Upper lobe of left lung (tissue), 6 donors: ENCODE results near the gene LAG3. TPM values are rescaled to one million over a fixed set of nuclear protein-coding genes. Genes with fewer than 3 reads are reported as not detected.

Experiments used
- ATAC-seq, 2 donors: fragments of 200-7000 bp; cut with Tn5 transposase; one replicate each; pipeline ENCODE4 v1.9.1; 2022; ENCODE audit warnings: mild to moderate bottlenecking in 2 of 2, moderate library complexity in 2 of 2; ENCODE audit not compliant: low FRiP score in 2 of 2
- DNase-seq, 2 donors: peaks; one replicate each; pipeline ENCODE4 v3.0.0-alpha.2; 2019 to 2020
- H3K27ac ChIP-seq, 4 donors: fragments of 200-600 bp; sonication (generic); one replicate each; pipeline ENCODE4 v1.5.1; 2016 to 2019
- H3K27me3 ChIP-seq, 4 donors: fragments of 200-600 bp; sonication (generic); one replicate each; pipeline ENCODE4 v1.5.1; 2017 to 2019
- H3K36me3 ChIP-seq, 4 donors: fragments of 200-600 bp; sonication (generic); one replicate each; pipeline ENCODE4 v1.5.1; 2016 to 2019
- H3K4me1 ChIP-seq, 4 donors: fragments of 200-600 bp; sonication (generic); one replicate each; pipeline ENCODE4 v1.5.1; 2018 to 2019
- H3K4me3 ChIP-seq, 4 donors: fragments of 200-600 bp; sonication (generic); one replicate each; pipeline ENCODE4 v1.5.1; 2017 to 2019; ENCODE audit warnings: mild to moderate bottlenecking in 2 of 4, moderate library complexity in 1 of 4
- H3K9me3 ChIP-seq, 4 donors: fragments of 200-600 bp; sonication (generic); one replicate each; pipeline ENCODE4 v1.5.1; 2018 to 2019
- EP300 ChIP-seq, 4 donors: sonication (generic); formaldehyde crosslinking; IDR thresholded peaks; one replicate each; pipeline ENCODE4 v1.5.1; 2017; ENCODE audit warnings: antibody characterized with exemption in 4 of 4, control low read depth in 2 of 4
- POLR2A ChIP-seq, 4 donors: fragments of 450-650 bp; IDR thresholded peaks; one replicate each; pipeline ENCODE4 v1.5.1; 2016 to 2017; ENCODE audit warnings: antibody characterized with exemption in 4 of 4, mild to moderate bottlenecking in 2 of 4
- POLR2AphosphoS5 ChIP-seq, 2 donors: sonication (generic); formaldehyde crosslinking; IDR thresholded peaks; one replicate each; pipeline ENCODE4 v1.5.1; 2017; ENCODE audit warnings: antibody characterized with exemption in 2 of 2
- WGBS, 2 donors: methylation state at CpG; one replicate each; pipeline ENCODE4 v1.1.5; 2017 to 2018; 5-methylcytosine and 5-hydroxymethylcytosine counted together
- total RNA-seq, 6 donors: library from RNA; depleted of rRNA in 4 of 6; stranded (reverse); fragments of >200 nt in 4 of 6; gene quantifications; one replicate each; pipeline versions ENCODE4 v1.1.0 to v1.2.1, GENCODE V29; 2016 to 2021
- TF ChIP-seq, protein P1 (sequence below), 6 experiments: fragments of 450-650 bp in 4 of 6; fragments of 200-600 bp in 2 of 6; sonication (generic) in 2 of 6; IDR thresholded peaks; one replicate each; pipeline ENCODE4 v1.5.1; 2016 to 2019; ENCODE audit warnings: antibody characterized with exemption in 6 of 6
- donor health status: DM: no; HTN: no; CAD: no; lungs with moderate emphysema.
- donor health status: DM: no; HTN: yes; CAD: no; lungs with severe emphysema.

LAG3 gene
- total RNA-seq, 6 donors from 2014 or later, result 0.46 to 2.6 (median 1.5) TPM

DNA sequence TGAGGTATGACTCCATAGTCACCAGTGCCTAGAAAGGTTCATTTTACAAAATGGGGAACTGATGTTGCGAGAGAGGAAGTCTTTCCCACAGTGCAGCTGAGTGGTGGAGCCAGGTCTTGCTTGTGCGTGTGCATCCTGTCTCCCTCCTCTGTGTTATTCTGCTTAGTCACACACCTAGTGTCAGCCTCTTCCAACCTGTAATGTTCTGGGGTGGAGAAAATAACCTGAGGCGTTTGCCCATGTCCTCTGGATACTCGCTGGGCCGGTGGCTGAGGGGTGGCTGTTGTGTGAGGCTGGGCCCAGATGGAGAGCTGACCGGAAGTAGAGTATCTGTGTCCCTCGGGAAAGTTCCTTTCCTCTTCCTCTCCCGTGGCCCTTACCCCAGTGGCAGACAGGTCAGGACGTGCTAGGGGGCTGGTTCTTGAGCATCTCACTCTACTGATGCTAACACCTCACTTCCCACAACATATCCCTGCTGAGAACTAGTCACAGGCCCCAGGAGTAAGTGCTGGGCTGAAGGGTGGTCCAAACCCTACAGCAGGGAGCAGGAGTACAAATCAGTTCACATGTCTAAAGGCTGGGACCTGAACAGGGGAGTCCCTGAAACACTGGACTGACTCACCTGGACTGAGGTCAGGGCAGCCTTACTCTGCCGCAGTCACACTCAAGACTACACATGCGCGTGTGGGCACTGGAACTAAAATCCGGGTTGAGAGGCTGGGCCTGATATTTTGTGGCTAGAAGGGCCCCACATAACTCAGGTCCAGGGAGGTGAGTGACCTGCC, 26.4 kb upstream of the LAG3 start:
- Histone ChIP-seq H3K36me3 (peaks cover 34 to 51% (median 41%) of the 10 kb centered on the region in 4 donors), H3K27ac (peak overlapping the region; percentile 53 to 84 (median 78)), H3K4me1 (peaks cover 0 to 5% (median 2%) of the 10 kb centered on the region in 4 donors), H3K27me3 (no peaks in the 10 kb centered on the region), H3K9me3 (no peaks in the 10 kb centered on the region), H3K4me3 (no peak overlapping the region)
- DNase-seq (peak in 1 of 2 donors; percentile 54), ATAC-seq (peak; percentile 69 to 72)
- 58 to 63% methylated on average over 11 to 13 of the region's 13 CpGs for WGBS, 2 donors
- TF ChIP-seq EP300 (IDR thresholded peaks at IDR 0.05) (no peak), POLR2AphosphoS5 (IDR thresholded peaks at IDR 0.05) (peak in 1 of 2 donors; percentile 26)

GRCh38 chr12:6747216-6747615, 25.1 kb upstream of the LAG3 start:
- Histone ChIP-seq H3K36me3 (peaks cover 35 to 61% (median 48%) of the 10 kb centered on the region in 4 donors), H3K27ac (no peak overlapping the region), H3K9me3 (no peaks in the 10 kb centered on the region), H3K4me3 (no peak overlapping the region), H3K4me1 (peaks cover 6 to 13% (median 8%) of the 10 kb centered on the region in 4 donors), H3K27me3 (no peaks in the 10 kb centered on the region)
- DNase-seq, result no peak
- TF ChIP-seq EP300 (IDR thresholded peaks at IDR 0.05) (no peak), POLR2A (IDR thresholded peaks at IDR 0.05) (no peak), POLR2AphosphoS5 (IDR thresholded peaks at IDR 0.05) (no peak)
- TF ChIP-seq, protein P1, sequence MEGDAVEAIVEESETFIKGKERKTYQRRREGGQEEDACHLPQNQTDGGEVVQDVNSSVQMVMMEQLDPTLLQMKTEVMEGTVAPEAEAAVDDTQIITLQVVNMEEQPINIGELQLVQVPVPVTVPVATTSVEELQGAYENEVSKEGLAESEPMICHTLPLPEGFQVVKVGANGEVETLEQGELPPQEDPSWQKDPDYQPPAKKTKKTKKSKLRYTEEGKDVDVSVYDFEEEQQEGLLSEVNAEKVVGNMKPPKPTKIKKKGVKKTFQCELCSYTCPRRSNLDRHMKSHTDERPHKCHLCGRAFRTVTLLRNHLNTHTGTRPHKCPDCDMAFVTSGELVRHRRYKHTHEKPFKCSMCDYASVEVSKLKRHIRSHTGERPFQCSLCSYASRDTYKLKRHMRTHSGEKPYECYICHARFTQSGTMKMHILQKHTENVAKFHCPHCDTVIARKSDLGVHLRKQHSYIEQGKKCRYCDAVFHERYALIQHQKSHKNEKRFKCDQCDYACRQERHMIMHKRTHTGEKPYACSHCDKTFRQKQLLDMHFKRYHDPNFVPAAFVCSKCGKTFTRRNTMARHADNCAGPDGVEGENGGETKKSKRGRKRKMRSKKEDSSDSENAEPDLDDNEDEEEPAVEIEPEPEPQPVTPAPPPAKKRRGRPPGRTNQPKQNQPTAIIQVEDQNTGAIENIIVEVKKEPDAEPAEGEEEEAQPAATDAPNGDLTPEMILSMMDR (IDR thresholded peaks at IDR 0.05), result no peak
- ATAC-seq, result no peak
- WGBS, 2 donors, result 75 to 80% methylated on average over 4 of the region's 4 CpGs

GRCh38 chr12:6748761-6749160, 23.6 kb upstream of the LAG3 start:
- H3K36me3 ChIP-seq, result peaks cover 35 to 61% (median 48%) of the 10 kb centered on the region in 4 donors
- WGBS, 2 donors, result 95% methylated on average over 20 to 28 of the region's 28 CpGs

DNA sequence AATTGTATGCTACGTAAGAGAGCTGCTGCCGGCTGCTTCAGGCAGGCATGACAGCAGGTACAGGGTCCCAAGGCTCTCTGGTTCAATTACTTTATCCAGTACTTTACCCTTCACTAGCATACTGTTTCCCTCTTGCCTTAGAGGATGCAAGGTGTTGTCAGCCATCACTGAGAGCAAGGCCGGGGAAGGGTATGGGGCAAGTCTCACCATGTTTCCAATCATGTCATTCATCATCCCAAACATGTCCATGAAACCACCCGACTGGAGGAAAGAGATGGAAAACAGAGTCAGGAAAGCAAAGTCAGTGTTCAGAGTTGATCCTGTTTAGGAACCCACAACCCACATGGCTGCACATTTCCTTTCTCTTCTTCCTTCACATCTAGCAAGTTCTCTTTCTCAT, 21.8 kb upstream of the LAG3 start:
- no peak for DNase-seq
- TF ChIP-seq POLR2AphosphoS5 (IDR thresholded peaks at IDR 0.05), result no peak
- TF ChIP-seq, protein P1 (IDR thresholded peaks at IDR 0.05), result no peak
- TF ChIP-seq EP300 (IDR thresholded peaks at IDR 0.05), result no peak
- TF ChIP-seq POLR2A (IDR thresholded peaks at IDR 0.05), result no peak
- peak overlapping the region in 1 of 4 donors; percentile 17 for H3K27ac ChIP-seq
- 89 to 93% methylated on average over 4 of the region's 4 CpGs for WGBS, 2 donors
- H3K27me3 ChIP-seq, result no peaks in the 10 kb centered on the region
- peaks cover 35 to 61% (median 48%) of the 10 kb centered on the region in 4 donors for H3K36me3 ChIP-seq
- H3K4me3 ChIP-seq, result no peak overlapping the region
- no peak for ATAC-seq
- H3K4me1 ChIP-seq, result peaks cover 12 to 24% (median 19%) of the 10 kb centered on the region in 4 donors
- H3K9me3 ChIP-seq, result no peaks in the 10 kb centered on the region

More at GRCh38 chr12:6748761-6749160, 23.6 kb upstream of the LAG3 start:
- no peak overlapping the region for H3K4me3 ChIP-seq
- ATAC-seq, result no peak
- DNase-seq, result peak in 1 of 2 donors; percentile 64
- peaks cover 9 to 18% (median 13%) of the 10 kb centered on the region in 4 donors for H3K4me1 ChIP-seq
- no peaks in the 10 kb centered on the region for H3K27me3 ChIP-seq
- H3K27ac ChIP-seq, result no peak overlapping the region
- no peaks in the 10 kb centered on the region for H3K9me3 ChIP-seq
- no peak for TF ChIP-seq POLR2A (IDR thresholded peaks at IDR 0.05)
- TF ChIP-seq EP300 (IDR thresholded peaks at IDR 0.05), result no peak
- TF ChIP-seq, protein P1 (IDR thresholded peaks at IDR 0.05), result no peak
- TF ChIP-seq POLR2AphosphoS5 (IDR thresholded peaks at IDR 0.05), result no peak

DNA sequence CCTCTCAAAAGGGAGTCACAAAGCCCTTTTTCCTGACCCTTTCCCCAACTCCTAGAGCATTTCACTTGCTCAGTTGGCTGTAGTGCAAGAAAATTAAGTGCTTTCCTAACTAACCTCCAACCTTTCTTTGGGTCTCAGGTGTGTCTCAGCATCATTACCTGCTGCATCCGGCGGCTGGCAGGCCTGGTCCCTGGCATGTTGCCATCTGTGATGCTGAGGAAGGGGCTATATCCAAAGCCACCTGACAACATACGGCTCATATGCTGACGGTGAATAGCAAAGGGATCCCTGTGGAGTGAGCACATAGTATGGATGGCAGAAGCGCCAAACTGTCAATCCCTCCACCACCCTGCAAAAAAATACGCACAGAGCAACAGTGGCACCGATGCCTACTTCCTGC, 20.6 kb upstream of the LAG3 start:
- 73 to 88% methylated on average over 4 to 7 of the region's 7 CpGs for WGBS, 2 donors
- Histone ChIP-seq H3K27me3 (no peaks in the 10 kb centered on the region), H3K36me3 (peaks cover 35 to 51% (median 44%) of the 10 kb centered on the region in 4 donors), H3K4me3 (peak overlapping the region in 3 of 4 donors; percentile 82 to 95 (median 83)), H3K9me3 (no peaks in the 10 kb centered on the region), H3K4me1 (peaks cover 12 to 22% (median 18%) of the 10 kb centered on the region in 4 donors), H3K27ac (peak overlapping the region; percentile 96 to 100 (median 98))
- TF ChIP-seq POLR2AphosphoS5 (IDR thresholded peaks at IDR 0.05) (no peak), POLR2A (IDR thresholded peaks at IDR 0.05) (no peak), EP300 (IDR thresholded peaks at IDR 0.05) (no peak)
- TF ChIP-seq, protein P1 (IDR thresholded peaks at IDR 0.05), result no peak
- ATAC-seq (no peak), DNase-seq (peak in 1 of 2 donors; percentile 60)
